ENCODE data around the gene TMEM170A.
"Not testable (repeated sequence)": the region's sequence is repeated elsewhere in the genome, so short reads cannot be mapped to it uniquely, and the experiment has no call there.

TMEM170A gene

GRCh38 chr16:75432828-75433731 is 31.4 kb downstream of the TMEM170A start, which contains the start of gene CFDP1:
Gene CFDP1 (minus strand): TSS chr16:75433503. CDS start chr16:75433352, 151 bp downstream.
- DNase-seq, result peak; percentile 95 to 98

GRCh38 chr16:75429621-75430403 is 34.7 kb downstream of the TMEM170A start:
- TF ChIP-seq CTCF (IDR thresholded peaks at IDR 0.05), result no peak
- peaks cover 0 to 5% (median 0%) of the 10 kb centered on the region in 3 donors for H3K36me3 ChIP-seq

More at GRCh38 chr16:75432828-75433731, 31.4 kb downstream of the TMEM170A start, which contains the start of gene CFDP1:
- peak within 1 kb of the TSS; percentile 73 to 92 for H3K4me3 ChIP-seq
- H3K27ac ChIP-seq, result peak within 1 kb of the TSS; percentile 96 to 99
- no peaks in the 10 kb centered on the region for H3K27me3 ChIP-seq
- intact Hi-C loops (cut with DNase I; ENCODE audit: low total_unique reads), result no loop called here
- no peak for TF ChIP-seq CTCF (IDR thresholded peaks at IDR 0.05)
- peaks cover 0 to 5% (median 0%) of the 10 kb centered on the region in 3 donors for H3K36me3 ChIP-seq
- H3K4me1 ChIP-seq, result peaks cover 0 to 32% (median 12%) of the 10 kb centered on the region in 4 donors
- H3K9me3 ChIP-seq, result no peaks in the 10 kb centered on the region

GRCh38 chr16:75426524-75426923 is 38.0 kb downstream of the TMEM170A start:
- H3K4me1 ChIP-seq, result peaks cover 0 to 45% (median 13%) of the 10 kb centered on the region in 4 donors
- intact Hi-C loops (cut with DNase I; ENCODE audit: low total_unique reads), result not testable (repeated sequence)

More at GRCh38 chr16:75429621-75430403, 34.7 kb downstream of the TMEM170A start:
- Histone ChIP-seq H3K27me3 (no peaks in the 10 kb centered on the region), H3K9me3 (no peaks in the 10 kb centered on the region), H3K4me3 (no peak overlapping the region), H3K4me1 (peaks cover 0 to 45% (median 19%) of the 10 kb centered on the region in 4 donors), H3K27ac (no peak overlapping the region)
- intact Hi-C loops (cut with DNase I; ENCODE audit: low total_unique reads), result no loop called here
- no peak for DNase-seq

GRCh38 chr16:75424105-75424762 is 40.3 kb downstream of the TMEM170A start:
- H3K27me3 ChIP-seq; DNase-seq; H3K9me3 ChIP-seq; intact Hi-C loops (cut with DNase I; ENCODE audit: low total_unique reads); H3K27ac ChIP-seq; H3K4me3 ChIP-seq; H3K36me3 ChIP-seq: not testable (repeated sequence)
- peaks cover 0 to 47% (median 16%) of the 10 kb centered on the region in 4 donors for H3K4me1 ChIP-seq

More at GRCh38 chr16:75426524-75426923, 38.0 kb downstream of the TMEM170A start:
- H3K4me3 ChIP-seq, DNase-seq, H3K9me3 ChIP-seq, H3K36me3 ChIP-seq, H3K27me3 ChIP-seq: not testable (repeated sequence)
- peak overlapping the region in 1 of 2 donors; percentile 50 for H3K27ac ChIP-seq

- no peak for DNase-seq
- H3K4me3 ChIP-seq, result no peak overlapping the region
- intact Hi-C loops (cut with DNase I; ENCODE audit: low total_unique reads), result no loop called here
- H3K27me3 ChIP-seq, result no peaks in the 10 kb centered on the region
- H3K27ac ChIP-seq, result no peak overlapping the region
- no peaks in the 10 kb centered on the region for H3K36me3 ChIP-seq
- peaks cover 0 to 47% (median 16%) of the 10 kb centered on the region in 4 donors for H3K4me1 ChIP-seq
- TF ChIP-seq CTCF (IDR thresholded peaks at IDR 0.05), result no peak
- no peaks in the 10 kb centered on the region for H3K9me3 ChIP-seq
Observed at GRCh38 chr16:75423723-75424104, 40.8 kb downstream of the TMEM170A start.

GRCh38 chr16:75421820-75422126 is 42.7 kb downstream of the TMEM170A start:
- Histone ChIP-seq H3K9me3 (no peaks in the 10 kb centered on the region), H3K36me3 (no peaks in the 10 kb centered on the region), H3K4me3 (no peak overlapping the region), H3K4me1 (peaks cover 0 to 45% (median 16%) of the 10 kb centered on the region in 4 donors), H3K27ac (no peak overlapping the region), H3K27me3 (no peaks in the 10 kb centered on the region)
- no peak for TF ChIP-seq CTCF (IDR thresholded peaks at IDR 0.05)
- intact Hi-C loops (cut with DNase I; ENCODE audit: low total_unique reads), result no loop called here
- no peak for DNase-seq
